RKO (cell line): ENCODE data around the gene USP35.
"Not testable (repeated sequence)": the region's sequence is repeated elsewhere in the genome, so short reads cannot be mapped to it uniquely, and the experiment has no call there.

Experiments
- DNase-seq: peaks from one replicate; pipeline ENCODE4 v3.0.0-alpha.2; 2016; ENCODE audit warnings: low spot score

USP35 gene

GRCh38 chr11:78170874-78171549 is 17.7 kb upstream of the USP35 start:
- no peak for DNase-seq

GRCh38 chr11:78171951-78172350 is 16.8 kb upstream of the USP35 start:
- DNase-seq: no peak

- DNase-seq: not testable (repeated sequence)
Measured at GRCh38 chr11:78175862-78176261, 12.9 kb upstream of the USP35 start.

- DNase-seq: no peak
Measured at GRCh38 chr11:78176605-78177141, 12.0 kb upstream of the USP35 start.

GRCh38 chr11:78177216-78177615 is 11.5 kb upstream of the USP35 start:
- DNase-seq: no peak

GRCh38 chr11:78179459-78180071 is 9.2 kb upstream of the USP35 start:
- no peak for DNase-seq

GRCh38 chr11:78180751-78181150 is 8.0 kb upstream of the USP35 start:
- DNase-seq: no peak

- no peak for DNase-seq
Measured at GRCh38 chr11:78181185-78181584, 7.5 kb upstream of the USP35 start.

GRCh38 chr11:78187366-78188285 is 1.1 kb upstream of the USP35 start:
- peak; percentile 82 for DNase-seq

- peak; percentile 23 for DNase-seq
Measured at GRCh38 chr11:78189174-78189724, 530 bp downstream of the USP35 start.

- no peak for DNase-seq
Measured at GRCh38 chr11:78189851-78190250, 1.1 kb downstream of the USP35 start.

GRCh38 chr11:78190374-78190773 is 1.7 kb downstream of the USP35 start:
- DNase-seq: no peak

GRCh38 chr11:78190871-78191538 is 2.3 kb downstream of the USP35 start:
- DNase-seq: no peak

GRCh38 chr11:78192223-78192719 is 3.6 kb downstream of the USP35 start:
- no peak for DNase-seq

GRCh38 chr11:78192911-78193351 is 4.2 kb downstream of the USP35 start:
- no peak for DNase-seq

- no peak for DNase-seq
Measured at GRCh38 chr11:78193806-78194205, 5.1 kb downstream of the USP35 start.

- DNase-seq: no peak
Measured at GRCh38 chr11:78194490-78194889, 5.8 kb downstream of the USP35 start.

GRCh38 chr11:78195917-78196560 is 7.3 kb downstream of the USP35 start:
- no peak for DNase-seq

- DNase-seq: no peak
Measured at GRCh38 chr11:78196661-78197091, 8.0 kb downstream of the USP35 start.

GRCh38 chr11:78197816-78198215 is 9.1 kb downstream of the USP35 start:
- DNase-seq: no peak
